HEK293 (cell line): ENCODE measurements around the gene TNFAIP3.

Source experiments
- CTCF ChIA-PET: fragments of 350-600 bp; formaldehyde crosslinking; extraction: SDS; loops from one replicate; lab custom pipeline; 2021; ENCODE audit warnings: antibody characterized with exemption; lab: Yijun Ruan, JAX
- POLR2A ChIA-PET: fragments of 300-600 bp; formaldehyde crosslinking; extraction: SDS; loops from one replicate; lab custom pipeline; 2020; ENCODE audit warnings: antibody characterized with exemption, inconsistent platforms; lab: Yijun Ruan, JAX
- H3K27ac ChIP-seq: fragments of 200-500 bp; sonication (Bioruptor generic); 2 replicates; pipeline ENCODE4 v1.5.1; 2014; ENCODE audit warnings: low read depth, low read length, control low read depth, inconsistent platforms; ENCODE audit errors: extremely low read depth
- H3K36me3 ChIP-seq, 2 experiments: fragments of 200-500 bp in 1 of 2; sonication (Bioruptor generic) in 1 of 2; 1 replicate in 1 of 2; 2 replicates in 1 of 2; pipeline ENCODE4 v1.5.1; 2014 to 2017; ENCODE audit warnings: inconsistent platforms in 2 of 2, low read length in 2 of 2; ENCODE audit not compliant: control insufficient read depth in 2 of 2, insufficient read depth in 1 of 2
- H3K4me1 ChIP-seq: fragments of 200-500 bp; sonication (Bioruptor generic); 2 replicates; pipeline ENCODE4 v1.5.1; 2014; ENCODE audit warnings: mild to moderate bottlenecking, low read length, inconsistent platforms; ENCODE audit not compliant: control insufficient read depth, insufficient read depth
- H3K4me3 ChIP-seq: 2 replicates; pipeline ENCODE4 v1.5.1; 2011; ENCODE audit warnings: low read depth, mild to moderate bottlenecking, control low read depth, low read length, moderate library complexity
- H3K9me3 ChIP-seq: fragments of 200-500 bp; sonication (Bioruptor generic); 2 replicates; pipeline ENCODE4 v1.5.1; 2014; ENCODE audit warnings: low read depth, low read length, inconsistent platforms; ENCODE audit not compliant: control insufficient read depth, insufficient read depth
- ELK4 ChIP-seq: IDR thresholded peaks from 2 replicates; pipeline ENCODE4 v1.6.1; 2011; ENCODE audit warnings: mild to moderate bottlenecking, low read depth, low read length, borderline replicate concordance
- GLIS1 ChIP-seq: fragments of 450-650 bp; formaldehyde crosslinking; IDR thresholded peaks from 2 replicates; pipeline ENCODE4 v1.5.1; 2016; ENCODE audit warnings: missing biosample characterization, missing genetic modification characterization
- GLIS2 ChIP-seq: fragments of 450-650 bp; formaldehyde crosslinking; IDR thresholded peaks from 2 replicates; pipeline ENCODE4 v1.5.1; 2016; ENCODE audit warnings: missing biosample characterization, missing genetic modification characterization
- HOXA7 ChIP-seq: sonication (generic); formaldehyde crosslinking; IDR thresholded peaks from 2 replicates; pipeline ENCODE4 v1.8.1; 2022; ENCODE audit warnings: missing genetic modification reagents, borderline replicate concordance
- HOXD13 ChIP-seq: sonication (generic); formaldehyde crosslinking; IDR thresholded peaks from 2 replicates; pipeline ENCODE4 v1.8.0; 2022; ENCODE audit warnings: missing genetic modification reagents, borderline replicate concordance
- KLF1 ChIP-seq: fragments of 450-650 bp; formaldehyde crosslinking; IDR thresholded peaks from 2 replicates; pipeline ENCODE4 v1.5.1; 2016; ENCODE audit warnings: missing biosample characterization, missing genetic modification characterization
- KLF17 ChIP-seq: fragments of 450-650 bp; formaldehyde crosslinking; IDR thresholded peaks from 2 replicates; pipeline ENCODE4 v1.5.1; 2016; ENCODE audit warnings: missing biosample characterization, missing genetic modification characterization
- OSR2 ChIP-seq: fragments of 450-650 bp; formaldehyde crosslinking; IDR thresholded peaks from 2 replicates; pipeline ENCODE4 v1.5.1; 2016; ENCODE audit warnings: missing biosample characterization, missing genetic modification characterization
- PATZ1 ChIP-seq: fragments of 450-650 bp; formaldehyde crosslinking; IDR thresholded peaks from 2 replicates; pipeline ENCODE4 v1.5.1; 2016; ENCODE audit warnings: missing biosample characterization, missing genetic modification characterization
- SCRT2 ChIP-seq: fragments of 450-650 bp; formaldehyde crosslinking; IDR thresholded peaks from 2 replicates; pipeline ENCODE4 v1.5.1; 2016; ENCODE audit warnings: missing biosample characterization, missing genetic modification characterization
- SETDB1 ChIP-seq: IDR thresholded peaks from one replicate; pipeline ENCODE4 v1.6.1; 2017; ENCODE audit warnings: mild to moderate bottlenecking, low read length, moderate library complexity, mixed read lengths; ENCODE audit not compliant: insufficient read length
- WT1 ChIP-seq: fragments of 450-650 bp; formaldehyde crosslinking; IDR thresholded peaks from 2 replicates; pipeline ENCODE4 v1.5.1; 2016; ENCODE audit warnings: missing biosample characterization, missing genetic modification characterization
- YY2 ChIP-seq: fragments of 450-650 bp; formaldehyde crosslinking; IDR thresholded peaks from 2 replicates; pipeline ENCODE4 v1.5.1; 2016; ENCODE audit warnings: missing biosample characterization, missing genetic modification characterization
- ZBTB1 ChIP-seq: fragments of 450-650 bp; formaldehyde crosslinking; IDR thresholded peaks from 2 replicates; pipeline ENCODE4 v1.5.1; 2016; ENCODE audit warnings: missing biosample characterization, missing genetic modification characterization
- ZBTB17 ChIP-seq: fragments of 450-650 bp; formaldehyde crosslinking; IDR thresholded peaks from 2 replicates; pipeline ENCODE4 v1.5.1; 2016; ENCODE audit warnings: missing biosample characterization, missing genetic modification characterization
- ZBTB20 ChIP-seq: fragments of 450-650 bp; formaldehyde crosslinking; IDR thresholded peaks from 2 replicates; pipeline ENCODE4 v1.5.1; 2016; ENCODE audit warnings: missing biosample characterization, missing genetic modification characterization
- ZBTB21 ChIP-seq: fragments of 450-650 bp; formaldehyde crosslinking; IDR thresholded peaks from 2 replicates; pipeline ENCODE4 v1.5.1; 2017; ENCODE audit warnings: missing biosample characterization, missing genetic modification characterization
- ZBTB8A ChIP-seq: fragments of 450-650 bp; formaldehyde crosslinking; IDR thresholded peaks from 2 replicates; pipeline ENCODE4 v1.5.1; 2016; ENCODE audit warnings: missing biosample characterization, missing genetic modification characterization
- ZNF10 ChIP-seq: fragments of 450-650 bp; formaldehyde crosslinking; IDR thresholded peaks from 2 replicates; pipeline ENCODE4 v1.5.1; 2017; ENCODE audit warnings: missing biosample characterization, missing genetic modification characterization
- ZNF292 ChIP-seq: fragments of 450-650 bp; formaldehyde crosslinking; IDR thresholded peaks from 2 replicates; pipeline ENCODE4 v1.5.1; 2016; ENCODE audit warnings: low read depth, missing biosample characterization, missing genetic modification characterization, borderline replicate concordance
- ZNF423 ChIP-seq: fragments of 450-650 bp; formaldehyde crosslinking; IDR thresholded peaks from 2 replicates; pipeline ENCODE4 v1.5.1; 2016; ENCODE audit warnings: missing biosample characterization, missing genetic modification characterization
- ZNF501 ChIP-seq: fragments of 450-650 bp; formaldehyde crosslinking; IDR thresholded peaks from 2 replicates; pipeline ENCODE4 v1.5.1; 2016; ENCODE audit warnings: missing biosample characterization, missing genetic modification characterization
- ZNF510 ChIP-seq: fragments of 450-650 bp; formaldehyde crosslinking; IDR thresholded peaks from 2 replicates; pipeline ENCODE4 v1.5.1; 2018; ENCODE audit warnings: mild to moderate bottlenecking, missing genetic modification characterization, missing biosample characterization; ENCODE audit not compliant: insufficient replicate concordance
- ZNF513 ChIP-seq: fragments of 450-650 bp; IDR thresholded peaks from 2 replicates; pipeline ENCODE4 v1.5.1; 2018; ENCODE audit warnings: missing biosample characterization, missing genetic modification characterization
- ZNF629 ChIP-seq: fragments of 450-650 bp; formaldehyde crosslinking; IDR thresholded peaks from 2 replicates; pipeline ENCODE4 v1.5.1; 2017; ENCODE audit warnings: missing biosample characterization, missing genetic modification characterization
- ZNF639 ChIP-seq: fragments of 450-650 bp; formaldehyde crosslinking; IDR thresholded peaks from 2 replicates; pipeline ENCODE4 v1.5.1; 2016; ENCODE audit warnings: missing biosample characterization, missing genetic modification characterization
- ZNF692 ChIP-seq: fragments of 450-650 bp; formaldehyde crosslinking; IDR thresholded peaks from 2 replicates; pipeline ENCODE4 v1.5.1; 2016; ENCODE audit warnings: missing biosample characterization, missing genetic modification characterization
- ZNF747 ChIP-seq: fragments of 450-650 bp; formaldehyde crosslinking; IDR thresholded peaks from 2 replicates; pipeline ENCODE4 v1.5.1; 2016; ENCODE audit warnings: missing biosample characterization, missing genetic modification characterization
- ZNF785 ChIP-seq: fragments of 450-650 bp; formaldehyde crosslinking; IDR thresholded peaks from 2 replicates; pipeline ENCODE4 v1.5.1; 2016; ENCODE audit warnings: missing biosample characterization, missing genetic modification characterization
- ZNF830 ChIP-seq: fragments of 450-650 bp; IDR thresholded peaks from 2 replicates; pipeline ENCODE4 v1.5.0; 2018; ENCODE audit warnings: missing biosample characterization, missing genetic modification characterization, low read depth, mild to moderate bottlenecking, moderate library complexity

Gene TNFAIP3

GRCh38 chr6:137866200-137866913 is 702 bp upstream of the TNFAIP3 start:
- Histone ChIP-seq H3K9me3 (no peaks in the 10 kb centered on the region), H3K4me3 (peak overlapping the region; percentile 41), H3K4me1 (peaks cover 16% of the 10 kb centered on the region), H3K36me3 (peaks cover 0 to 3% of the 10 kb centered on the region in 2 experiments; a peak in 1 of 3 replicates), H3K27ac (peak overlapping the region; percentile 50; the same call in 1 of the 2 replicates)
- CTCF ChIA-PET = interaction anchor here (0.6 to 3.6 kb wide), 22 partner anchors 8 to 167 kb away, joined by 3 to 17 read pairs (median 6); no protein-coding TSS in a partner anchor
- POLR2A ChIA-PET = interaction anchor here (1.0 kb wide), 1 partner anchor 158 kb away, joined by 4 read pairs; no protein-coding TSS in a partner anchor
- TF ChIP-seq ZBTB17 = peak; percentile 60; the same call in 1 of the 2 replicates
- peak; percentile 93 for TF ChIP-seq ZNF423 (tag by site-specific recombination)
- no peak for TF ChIP-seq ZBTB1 (tag by site-specific recombination)
- TF ChIP-seq HOXA7 = no peak
- no peak for TF ChIP-seq ZNF292
- peak; percentile 65; the same call in 1 of the 2 replicates for TF ChIP-seq ZNF639 (tag by site-specific recombination)
- 0 out of 2 replicates have a peak, but pooled peaks have one; percentile 54 for TF ChIP-seq ZNF501 (tag by site-specific recombination)
- TF ChIP-seq ZNF747 (tag by site-specific recombination) = no peak
- no peak for TF ChIP-seq ELK4
- TF ChIP-seq SETDB1 = peak; percentile 18
- peak; percentile 28; the same call in 1 of the 2 replicates for TF ChIP-seq YY2 (tag by site-specific recombination)
- no peak for TF ChIP-seq SCRT2 (tag by site-specific recombination)
- TF ChIP-seq ZBTB8A = 0 out of 2 replicates have a peak, but pooled peaks have one; percentile 56
- no peak for TF ChIP-seq ZNF785
- TF ChIP-seq GLIS2 = peak; percentile 88
- no peak for TF ChIP-seq ZNF513 (tag by site-specific recombination)
- TF ChIP-seq PATZ1 = peak; percentile 72
- peak; percentile 12; the same call in 1 of the 2 replicates for TF ChIP-seq ZNF10 (tag by site-specific recombination)
- TF ChIP-seq ZNF629 (tag by site-specific recombination) = peak; percentile 78
- peak; percentile 18; the same call in 1 of the 2 replicates for TF ChIP-seq OSR2 (tag by site-specific recombination)
- no peak for TF ChIP-seq HOXD13 (CRISPR knock-in tag)
- TF ChIP-seq KLF17 (tag by site-specific recombination) = peak; percentile 85
- TF ChIP-seq WT1 = peak; percentile 94
- 0 out of 2 replicates have a peak, but pooled peaks have one; percentile 26 for TF ChIP-seq KLF1 (tag by site-specific recombination)
- no peak for TF ChIP-seq ZNF830 (tag by site-specific recombination)
- no peak for TF ChIP-seq ZNF510 (tag by site-specific recombination)
- peak; percentile 78 for TF ChIP-seq ZBTB21
- TF ChIP-seq GLIS1 = peak; percentile 89
- TF ChIP-seq ZNF692 (tag by site-specific recombination) = 0 out of 2 replicates have a peak, but pooled peaks have one; percentile 32
- peak; percentile 62 for TF ChIP-seq ZBTB20 (tag by site-specific recombination)
